HepG2 (cell line): ENCODE results near the gene FNDC4. TPM values are rescaled to one million over a fixed set of nuclear protein-coding genes. Genes with fewer than 3 reads are reported as not detected.

ENCODE experiments used
- FOXJ3 ChIP-seq: sonication (generic); formaldehyde crosslinking; IDR thresholded peaks from 2 replicates; pipeline ENCODE4 v1.4.0; 2020; ENCODE audit warnings: missing genetic modification reagents, mild to moderate bottlenecking, borderline replicate concordance
- KAT2B ChIP-seq: fragments of 150-350 bp; IDR thresholded peaks from 2 replicates; pipeline ENCODE4 v1.6.1; 2014; ENCODE audit warnings: low read depth, low read length, borderline replicate concordance
- KDM2A ChIP-seq: sonication (generic); formaldehyde crosslinking; IDR thresholded peaks from 2 replicates; pipeline ENCODE4 v1.4.0; 2020; ENCODE audit warnings: low read depth, missing genetic modification reagents, borderline replicate concordance
- MEF2D ChIP-seq: sonication (generic); formaldehyde crosslinking; IDR thresholded peaks from 2 replicates; pipeline ENCODE4 v1.5.1; 2020; ENCODE audit warnings: mild to moderate bottlenecking, missing genetic modification reagents
- MNT ChIP-seq: fragments of 450-650 bp; IDR thresholded peaks from 2 replicates; pipeline ENCODE4 v1.6.1; 2016
- PHF20 ChIP-seq: sonication (generic); formaldehyde crosslinking; IDR thresholded peaks from 2 replicates; pipeline ENCODE4 v1.5.0; 2020; ENCODE audit warnings: mild to moderate bottlenecking, missing genetic modification reagents
- PITX1 ChIP-seq: sonication (generic); formaldehyde crosslinking; IDR thresholded peaks from 2 replicates; pipeline ENCODE4 v1.5.1; 2020; ENCODE audit warnings: mild to moderate bottlenecking, missing genetic modification reagents
- RXRA ChIP-seq: sonication (generic); formaldehyde crosslinking; IDR thresholded peaks from 2 replicates; pipeline ENCODE4 v1.5.1; 2020; ENCODE audit warnings: missing genetic modification reagents
- ZBTB7B ChIP-seq: sonication (generic); formaldehyde crosslinking; IDR thresholded peaks from 2 replicates; pipeline ENCODE4 v1.4.0; 2020; ENCODE audit warnings: missing genetic modification reagents
- ZNF143 ChIP-seq: sonication (generic); formaldehyde crosslinking; IDR thresholded peaks from 2 replicates; pipeline ENCODE4 v1.4.0; 2020; ENCODE audit warnings: missing genetic modification reagents
- polyA plus RNA-seq, 8 experiments: library from polyadenylated mRNA; depleted of rRNA in 3 of 8; stranded (reverse) in 7 of 8; unstranded in 1 of 8; fragments of >200 nt; fragmentation: Illumina TruSeq in 4 of 8; extraction: Trizol in 4 of 8; gene quantifications; 2 replicates each; pipeline versions ENCODE4 v1.2.1 to v1.2.3, GENCODE V29; 2011 to 2016; ENCODE audit warnings: low read depth in 4 of 8, missing spikeins in 1 of 8, mixed read lengths in 1 of 8; ENCODE audit not compliant: insufficient read depth in 1 of 8
- total RNA-seq, 5 experiments: library from RNA; depleted of rRNA; stranded (reverse); fragments of >200 nt; fragmentation: Illumina TruSeq; extraction: Trizol; gene quantifications; 2 replicates each; pipeline ENCODE4 v1.2.3, GENCODE V29; 2016; ENCODE audit warnings: low read depth in 1 of 5
- TF ChIP-seq, protein P1 (sequence below), 2 experiments: fragments of 450-650 bp in 1 of 2; sonication (generic) in 1 of 2; formaldehyde crosslinking in 1 of 2; IDR thresholded peaks; 2 replicates each; pipeline versions ENCODE4 v1.6.1 to v1.8.0; 2016 to 2022; ENCODE audit warnings: antibody characterized with exemption in 1 of 2, mild to moderate bottlenecking in 1 of 2, missing genetic modification reagents in 1 of 2
- TF ChIP-seq, protein P2 (sequence below): sonication (generic); formaldehyde crosslinking; IDR thresholded peaks from 2 replicates; pipeline ENCODE4 v1.8.0; 2022; ENCODE audit warnings: low read depth, missing genetic modification reagents
- TF ChIP-seq, protein P3 (sequence below): sonication (generic); formaldehyde crosslinking; IDR thresholded peaks from 2 replicates; pipeline ENCODE4 v1.4.0; 2020; ENCODE audit warnings: mild to moderate bottlenecking, missing genetic modification reagents

FNDC4 gene
- total and polyA plus RNA-seq, 2 of the 13 experiments (the other 11 are each of a cell fraction or from before 2014, with no cell fraction given): 9.0 to 17.4 TPM

DNA sequence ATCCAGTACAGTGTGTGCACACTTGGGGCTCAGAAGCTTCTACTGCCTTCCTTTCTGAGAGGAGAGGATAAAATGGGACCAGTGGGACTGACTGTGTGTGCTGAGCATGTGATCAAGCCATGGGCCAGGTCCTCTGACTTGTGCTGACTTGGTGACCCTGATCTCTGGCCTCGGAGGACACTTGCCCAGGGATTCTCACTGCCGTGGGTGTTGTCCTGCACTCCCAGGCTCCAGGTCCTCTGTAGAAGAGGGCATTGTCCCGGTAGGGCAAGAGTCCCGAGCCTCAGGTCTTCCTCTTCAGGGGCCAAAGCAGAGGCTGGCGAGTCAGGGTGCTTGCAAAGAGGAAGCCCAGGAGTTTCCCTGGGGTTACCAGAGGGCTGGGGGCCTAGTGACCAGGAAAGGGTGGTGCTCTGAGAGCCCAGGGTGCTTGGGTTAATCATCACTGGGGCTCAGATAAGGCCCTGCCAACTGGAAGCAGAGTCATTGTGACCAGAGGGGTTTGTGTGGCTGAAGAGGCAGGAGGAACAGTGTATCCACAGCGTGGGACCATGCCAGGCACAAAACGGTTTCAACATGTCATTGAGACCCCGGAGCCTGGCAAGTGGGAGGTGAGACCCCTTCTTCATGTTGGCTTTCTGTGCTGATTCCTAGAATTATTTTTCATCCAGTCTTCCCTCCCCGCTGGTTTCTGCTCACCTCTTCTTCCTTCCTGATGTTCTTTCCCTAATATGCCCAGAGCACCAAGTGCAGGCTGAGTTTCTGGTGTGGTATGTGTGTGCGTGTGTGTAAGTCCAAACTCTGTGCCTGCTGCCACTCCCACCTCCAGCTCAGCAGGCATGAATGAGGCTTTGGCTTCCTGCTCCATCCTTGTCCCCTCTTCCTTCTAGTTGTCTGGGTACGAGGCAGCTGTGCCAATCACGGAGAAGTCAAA, 1.6 kb upstream of the FNDC4 start, which contains the start of gene GCKR (continued):
- TF ChIP-seq ZNF143 (no peak), MEF2D (CRISPR knock-in tag) (peak; percentile 84), ZBTB7B (CRISPR knock-in tag) (peak; percentile 39), RXRA (CRISPR knock-in tag) (peak; percentile 87; the same call in 1 of the 2 replicates), FOXJ3 (peak; percentile 64; the same call in 1 of the 2 replicates), KDM2A (CRISPR knock-in tag) (peak; percentile 58; the same call in 1 of the 2 replicates), KAT2B (no peak), MNT (0 out of 2 replicates have a peak, but pooled peaks have one; percentile 26), PHF20 (CRISPR knock-in tag) (peak; percentile 67; the same call in 1 of the 2 replicates), PITX1 (CRISPR knock-in tag) (peak; percentile 93)
- TF ChIP-seq, protein P1, sequence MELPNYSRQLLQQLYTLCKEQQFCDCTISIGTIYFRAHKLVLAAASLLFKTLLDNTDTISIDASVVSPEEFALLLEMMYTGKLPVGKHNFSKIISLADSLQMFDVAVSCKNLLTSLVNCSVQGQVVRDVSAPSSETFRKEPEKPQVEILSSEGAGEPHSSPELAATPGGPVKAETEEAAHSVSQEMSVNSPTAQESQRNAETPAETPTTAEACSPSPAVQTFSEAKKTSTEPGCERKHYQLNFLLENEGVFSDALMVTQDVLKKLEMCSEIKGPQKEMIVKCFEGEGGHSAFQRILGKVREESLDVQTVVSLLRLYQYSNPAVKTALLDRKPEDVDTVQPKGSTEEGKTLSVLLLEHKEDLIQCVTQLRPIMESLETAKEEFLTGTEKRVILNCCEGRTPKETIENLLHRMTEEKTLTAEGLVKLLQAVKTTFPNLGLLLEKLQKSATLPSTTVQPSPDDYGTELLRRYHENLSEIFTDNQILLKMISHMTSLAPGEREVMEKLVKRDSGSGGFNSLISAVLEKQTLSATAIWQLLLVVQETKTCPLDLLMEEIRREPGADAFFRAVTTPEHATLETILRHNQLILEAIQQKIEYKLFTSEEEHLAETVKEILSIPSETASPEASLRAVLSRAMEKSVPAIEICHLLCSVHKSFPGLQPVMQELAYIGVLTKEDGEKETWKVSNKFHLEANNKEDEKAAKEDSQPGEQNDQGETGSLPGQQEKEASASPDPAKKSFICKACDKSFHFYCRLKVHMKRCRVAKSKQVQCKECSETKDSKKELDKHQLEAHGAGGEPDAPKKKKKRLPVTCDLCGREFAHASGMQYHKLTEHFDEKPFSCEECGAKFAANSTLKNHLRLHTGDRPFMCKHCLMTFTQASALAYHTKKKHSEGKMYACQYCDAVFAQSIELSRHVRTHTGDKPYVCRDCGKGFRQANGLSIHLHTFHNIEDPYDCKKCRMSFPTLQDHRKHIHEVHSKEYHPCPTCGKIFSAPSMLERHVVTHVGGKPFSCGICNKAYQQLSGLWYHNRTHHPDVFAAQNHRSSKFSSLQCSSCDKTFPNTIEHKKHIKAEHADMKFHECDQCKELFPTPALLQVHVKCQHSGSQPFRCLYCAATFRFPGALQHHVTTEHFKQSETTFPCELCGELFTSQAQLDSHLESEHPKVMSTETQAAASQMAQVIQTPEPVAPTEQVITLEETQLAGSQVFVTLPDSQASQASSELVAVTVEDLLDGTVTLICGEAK (IDR thresholded peaks at IDR 0.05): no peak
- TF ChIP-seq, protein P1 (CRISPR knock-in tag; IDR thresholded peaks at IDR 0.05): peak; percentile 74
- TF ChIP-seq, protein P2, sequence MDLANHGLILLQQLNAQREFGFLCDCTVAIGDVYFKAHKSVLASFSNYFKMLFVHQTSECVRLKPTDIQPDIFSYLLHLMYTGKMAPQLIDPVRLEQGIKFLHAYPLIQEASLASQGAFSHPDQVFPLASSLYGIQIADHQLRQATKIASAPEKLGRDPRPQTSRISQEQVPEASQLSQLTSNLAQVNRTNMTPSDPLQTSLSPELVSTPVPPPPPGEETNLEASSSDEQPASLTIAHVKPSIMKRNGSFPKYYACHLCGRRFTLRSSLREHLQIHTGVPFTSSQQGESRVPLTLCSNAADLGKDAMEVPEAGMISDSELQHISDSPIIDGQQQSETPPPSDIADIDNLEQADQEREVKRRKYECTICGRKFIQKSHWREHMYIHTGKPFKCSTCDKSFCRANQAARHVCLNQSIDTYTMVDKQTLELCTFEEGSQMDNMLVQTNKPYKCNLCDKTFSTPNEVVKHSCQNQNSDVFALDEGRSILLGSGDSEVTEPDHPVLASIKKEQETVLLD (CRISPR knock-in tag): peak; percentile 68
- TF ChIP-seq, protein P3, sequence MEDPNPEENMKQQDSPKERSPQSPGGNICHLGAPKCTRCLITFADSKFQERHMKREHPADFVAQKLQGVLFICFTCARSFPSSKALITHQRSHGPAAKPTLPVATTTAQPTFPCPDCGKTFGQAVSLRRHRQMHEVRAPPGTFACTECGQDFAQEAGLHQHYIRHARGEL (CRISPR knock-in tag): no peak
